OCI-LY3 (cell line): ENCODE data around the gene SCNM1.

ENCODE experiments used
- CTCF ChIP-seq: fragments of 200-600, 300-600 bp; sonication (generic); IDR thresholded peaks from 2 replicates; pipeline ENCODE4 v1.5.1; 2014; ENCODE audit warnings: antibody characterized with exemption, low read length, low read depth
- EZH2phosphoT487 ChIP-seq: fragments of 200-600 bp; shearing (Covaris generic); IDR thresholded peaks from 2 replicates; pipeline ENCODE4 v1.6.1; 2018; ENCODE audit warnings: antibody characterized with exemption, mixed run types, low read depth

DNA sequence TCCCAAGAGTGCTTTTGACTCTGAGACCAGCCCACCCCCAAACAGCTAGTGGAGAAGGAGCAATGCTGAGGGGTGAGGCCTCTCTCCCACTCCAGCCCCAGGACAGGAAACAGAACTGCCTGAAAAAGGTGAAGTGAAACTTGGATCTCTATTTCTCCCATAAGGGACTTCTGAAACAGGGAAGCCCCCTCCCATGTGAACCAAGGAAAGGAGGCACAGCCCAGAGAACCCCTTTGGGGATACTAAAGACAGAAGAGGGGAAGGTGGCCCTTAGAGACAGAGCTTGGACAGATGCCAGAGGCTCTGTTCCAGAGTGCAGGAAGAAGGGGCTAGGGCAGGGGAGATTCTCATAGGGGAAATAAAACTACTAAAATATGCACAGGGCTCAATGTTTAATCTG, 6.6 kb upstream of the SCNM1 start:
- no peak for TF ChIP-seq CTCF
- no peak for TF ChIP-seq EZH2phosphoT487
